ENCODE results near the gene TENT4A. TPM values are rescaled to one million over a fixed set of nuclear protein-coding genes. Genes with fewer than 3 reads are reported as not detected.

TENT4A gene
- total and polyA plus RNA-seq, 11 donors: 4.3 to 20.3 (median 11.2) TPM

DNA sequence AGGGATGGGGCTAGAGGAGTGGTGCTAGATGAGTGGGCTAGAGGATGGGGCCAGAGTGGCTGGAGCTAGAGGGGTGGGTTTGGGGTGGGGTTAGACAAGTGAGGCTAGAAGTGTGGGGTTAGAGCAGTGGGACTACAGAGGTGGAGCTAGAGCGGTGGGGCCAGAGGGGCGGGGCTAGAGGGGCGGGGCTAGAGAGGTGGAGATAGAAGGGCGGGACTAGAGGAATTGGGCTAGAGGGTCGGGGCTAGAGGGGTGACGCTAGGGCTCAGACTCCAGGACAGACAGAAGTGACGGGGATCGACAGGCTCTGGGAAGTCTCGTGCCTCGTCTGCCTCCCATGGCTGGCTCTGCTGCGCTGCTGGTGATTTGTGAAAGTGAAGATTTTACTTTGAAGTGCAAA, 31.0 kb upstream of the TENT4A start:
- intact Hi-C loops (cut with DNase I): no loop called here
- H3K27ac ChIP-seq: no peak overlapping the region
- H3K36me3 ChIP-seq: no peaks in the 10 kb centered on the region
- WGBS, 4 donors: 41 to 68% (median 61%) methylated on average over 11 of the region's 11 CpGs
- peaks cover 0 to 4% (median 0%) of the 10 kb centered on the region in 12 donors for H3K4me1 ChIP-seq
- no peak for DNase-seq
- no peak for ATAC-seq
- H3K27me3 ChIP-seq: peaks cover 0 to 13% (median 0%) of the 10 kb centered on the region in 9 donors
- TF ChIP-seq, protein P1, sequence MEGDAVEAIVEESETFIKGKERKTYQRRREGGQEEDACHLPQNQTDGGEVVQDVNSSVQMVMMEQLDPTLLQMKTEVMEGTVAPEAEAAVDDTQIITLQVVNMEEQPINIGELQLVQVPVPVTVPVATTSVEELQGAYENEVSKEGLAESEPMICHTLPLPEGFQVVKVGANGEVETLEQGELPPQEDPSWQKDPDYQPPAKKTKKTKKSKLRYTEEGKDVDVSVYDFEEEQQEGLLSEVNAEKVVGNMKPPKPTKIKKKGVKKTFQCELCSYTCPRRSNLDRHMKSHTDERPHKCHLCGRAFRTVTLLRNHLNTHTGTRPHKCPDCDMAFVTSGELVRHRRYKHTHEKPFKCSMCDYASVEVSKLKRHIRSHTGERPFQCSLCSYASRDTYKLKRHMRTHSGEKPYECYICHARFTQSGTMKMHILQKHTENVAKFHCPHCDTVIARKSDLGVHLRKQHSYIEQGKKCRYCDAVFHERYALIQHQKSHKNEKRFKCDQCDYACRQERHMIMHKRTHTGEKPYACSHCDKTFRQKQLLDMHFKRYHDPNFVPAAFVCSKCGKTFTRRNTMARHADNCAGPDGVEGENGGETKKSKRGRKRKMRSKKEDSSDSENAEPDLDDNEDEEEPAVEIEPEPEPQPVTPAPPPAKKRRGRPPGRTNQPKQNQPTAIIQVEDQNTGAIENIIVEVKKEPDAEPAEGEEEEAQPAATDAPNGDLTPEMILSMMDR (IDR thresholded peaks at IDR 0.05): no peak
- TF ChIP-seq POLR2A (IDR thresholded peaks at IDR 0.05): no peak
- H3K4me3 ChIP-seq: no peak overlapping the region
- no peaks in the 10 kb centered on the region for H3K9me3 ChIP-seq

DNA sequence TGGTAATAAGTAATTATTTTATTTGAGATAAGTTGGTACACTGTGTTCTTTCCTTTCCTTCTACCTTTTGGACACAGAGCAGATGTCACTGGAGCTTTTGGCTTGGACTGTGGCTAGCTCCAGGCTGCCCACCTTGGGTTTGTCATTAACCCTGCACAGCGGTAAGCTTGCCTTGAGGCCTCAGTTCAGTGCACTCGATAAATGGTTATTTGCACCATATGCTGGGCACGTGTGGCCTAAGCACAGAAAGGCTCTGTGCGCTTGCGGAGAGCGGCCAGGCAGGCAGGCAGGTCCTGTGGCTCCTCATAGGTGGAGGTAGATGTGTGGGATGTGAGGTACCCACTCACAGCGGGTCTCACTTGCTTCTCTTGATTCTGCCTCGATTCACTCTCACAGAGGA, 30.0 kb upstream of the TENT4A start:
- 83 to 90% (median 86%) methylated on average over 8 of the region's 8 CpGs for WGBS, 4 donors
- Histone ChIP-seq H3K9me3 (no peaks in the 10 kb centered on the region), H3K27me3 (peaks cover 0 to 13% (median 0%) of the 10 kb centered on the region in 9 donors), H3K4me1 (peaks cover 0 to 5% (median 0%) of the 10 kb centered on the region in 12 donors), H3K4me3 (no peak overlapping the region), H3K27ac (no peak overlapping the region), H3K36me3 (no peaks in the 10 kb centered on the region)
- TF ChIP-seq, protein P1 (IDR thresholded peaks at IDR 0.05): no peak
- no peak for TF ChIP-seq POLR2A (IDR thresholded peaks at IDR 0.05)
- intact Hi-C loops (cut with DNase I): no loop called here
- ATAC-seq (no peak), DNase-seq (no peak)

DNA sequence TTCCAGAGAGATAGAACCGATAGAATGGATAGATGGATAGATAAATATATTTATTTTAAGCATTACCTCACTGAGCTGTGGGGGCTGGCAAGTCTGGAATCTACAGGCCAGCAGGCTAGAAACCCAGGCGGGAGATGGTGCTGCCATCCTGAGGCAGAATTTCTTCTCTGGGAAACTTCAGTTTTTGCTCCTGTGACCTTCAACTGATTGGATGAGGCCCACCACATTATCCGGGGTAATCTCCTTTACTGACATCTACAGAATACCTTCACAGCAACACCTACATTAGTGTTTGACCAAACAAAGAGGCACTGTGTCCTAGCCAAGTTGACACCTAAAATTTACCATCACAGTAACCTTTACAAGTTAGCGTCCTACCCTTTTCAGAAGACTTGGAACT, 29.2 kb upstream of the TENT4A start:
- no peak for TF ChIP-seq POLR2A (IDR thresholded peaks at IDR 0.05)
- TF ChIP-seq, protein P1 (IDR thresholded peaks at IDR 0.05): no peak
- Histone ChIP-seq H3K4me1 (peaks cover 0 to 5% (median 0%) of the 10 kb centered on the region in 12 donors), H3K27ac (no peak overlapping the region), H3K9me3 (no peaks in the 10 kb centered on the region), H3K27me3 (peaks cover 0 to 13% (median 0%) of the 10 kb centered on the region in 9 donors), H3K36me3 (no peaks in the 10 kb centered on the region), H3K4me3 (no peak overlapping the region)
- DNase-seq: no peak
- intact Hi-C loops (cut with DNase I): no loop called here
- ATAC-seq: no peak
- 79 to 85% (median 81%) methylated on average over 4 of the region's 4 CpGs for WGBS, 4 donors

DNA sequence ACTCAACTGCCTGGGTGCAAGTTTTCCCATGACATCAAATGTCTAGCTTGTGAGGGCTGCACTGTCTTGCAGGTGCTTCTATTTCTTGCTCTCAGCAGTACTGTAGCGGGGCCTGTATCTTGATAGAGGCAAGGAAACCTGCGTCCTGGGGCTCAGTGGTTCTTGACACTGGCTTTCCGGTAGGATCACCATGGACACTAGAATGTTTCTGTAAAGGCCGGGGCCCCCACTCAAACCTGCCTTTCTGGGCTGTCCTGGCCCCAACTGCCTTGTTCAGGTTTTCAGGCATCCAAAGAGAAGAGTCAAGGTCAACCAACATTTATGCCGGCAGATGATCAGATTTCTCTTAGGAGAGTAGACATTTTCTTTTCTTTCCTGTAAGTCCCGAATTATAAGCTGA, 26.7 kb upstream of the TENT4A start:
- Histone ChIP-seq H3K36me3 (no peaks in the 10 kb centered on the region), H3K27me3 (peaks cover 0 to 20% (median 0%) of the 10 kb centered on the region in 9 donors), H3K4me3 (peak overlapping the region in 3 of 12 donors; percentile 36 to 42 (median 36)), H3K9me3 (no peaks in the 10 kb centered on the region), H3K4me1 (peaks cover 0 to 5% (median 0%) of the 10 kb centered on the region in 12 donors), H3K27ac (no peak overlapping the region)
- TF ChIP-seq, protein P1 (IDR thresholded peaks at IDR 0.05): no peak
- TF ChIP-seq POLR2A (IDR thresholded peaks at IDR 0.05): no peak
- ATAC-seq: no peak
- intact Hi-C loops (cut with DNase I): no loop called here
- DNase-seq: no peak
- 49 to 53% (median 51%) methylated on average over 6 of the region's 6 CpGs for WGBS, 4 donors
